ENCODE measurements around the gene FYN. TPM values are rescaled to one million over a fixed set of nuclear protein-coding genes. Genes with fewer than 3 reads are reported as not detected.

The FYN gene
- total and polyA plus RNA-seq, 2 of the 13 experiments (the other 11 are each of a cell fraction or from before 2014, with no cell fraction given), result 15.5 to 24.6 TPM

- Histone ChIP-seq H3K27ac (ENCODE audit: extremely low read length, insufficient read depth, low read length) (no peak overlapping the region), H3K27me3 (ENCODE audit: control insufficient read depth in 1 of 2, insufficient read depth in 2 of 2, low read length in 2 of 2) (no peaks in the 10 kb centered on the region), H4K20me1 (ENCODE audit: insufficient read depth, low read length) (no peaks in the 10 kb centered on the region), H2AFZ (ENCODE audit: low read length) (no peak overlapping the region), H3K36me3 (replicated peaks in 1 of 2; ENCODE audit: control insufficient read depth in 1 of 2, insufficient read depth in 2 of 2, low read length in 2 of 2) (no peaks in the 10 kb centered on the region), H3K4me3 (replicated peaks in 1 of 3; ENCODE audit: insufficient read depth in 1 of 3, low read depth in 2 of 3, low read length in 3 of 3) (no peak overlapping the region), H3K79me2 (ENCODE audit: insufficient read depth, low read length) (no peaks in the 10 kb centered on the region), H3K4me2 (ENCODE audit: low read depth, low read length) (no peak overlapping the region), H3K9ac (ENCODE audit: insufficient read depth, low read depth, low read length) (no peak overlapping the region), H3K9me3 (ENCODE audit: low read length) (no peaks in the 10 kb centered on the region), H3K4me1 (ENCODE audit: insufficient read depth, low read length) (no peaks in the 10 kb centered on the region)
- WGBS (ENCODE audit: low lambda C conversion rate), result 87% methylated on average over 4 of the region's 4 CpGs
- ChIA-PET CTCF (ENCODE audit: low intra/inter-chr PET ratio, low total read pairs) (no interaction called here), POLR2A (no interaction called here)
- BruUV-seq (replicated peaks), result no TSS peak
- FAIRE-seq, result no peak
- no peak for DNase-seq (ENCODE audit: low spot score)
- no peak for TF ChIP-seq SALL2 (CRISPR knock-in tag; IDR thresholded peaks at IDR 0.05)
- TF ChIP-seq ZFP37 (CRISPR knock-in tag; IDR thresholded peaks at IDR 0.05; ENCODE audit: borderline replicate concordance), result no peak
- no peak for TF ChIP-seq ZNF326 (CRISPR knock-in tag; IDR thresholded peaks at IDR 0.05; ENCODE audit: borderline replicate concordance)
- no peak for TF ChIP-seq HIVEP1 (CRISPR knock-in tag; IDR thresholded peaks at IDR 0.05)
- no peak for TF ChIP-seq MEF2D (CRISPR knock-in tag; IDR thresholded peaks at IDR 0.05)
- intact Hi-C loops (cut with micrococcal nuclease; ENCODE audit: unreplicated experiment), result no loop called here
- no peak for ATAC-seq
- in situ Hi-C loops (cut with HindIII; ENCODE audit: extremely low pct_ligation_motif_present, low pct_unique_long_range_greater_than_20kb), result no loop called here
Observed at GRCh38 chr6:111754423-111754822, 118.8 kb downstream of the FYN start.

GRCh38 chr6:111753573-111753972, 119.7 kb downstream of the FYN start:
- no peak overlapping the region for H2AFZ ChIP-seq (ENCODE audit: low read length)
- BruUV-seq (replicated peaks), result no TSS peak
- intact Hi-C loops (cut with micrococcal nuclease; ENCODE audit: unreplicated experiment), result no loop called here
- ATAC-seq (no peak), FAIRE-seq (no peak), DNase-seq (ENCODE audit: low spot score) (no peak)
- no peaks in the 10 kb centered on the region for H3K36me3 ChIP-seq (replicated peaks in 1 of 2; ENCODE audit: control insufficient read depth in 1 of 2, insufficient read depth in 2 of 2, low read length in 2 of 2)
- in situ Hi-C loops (cut with HindIII; ENCODE audit: extremely low pct_ligation_motif_present, low pct_unique_long_range_greater_than_20kb), result no loop called here
- no peaks in the 10 kb centered on the region for H3K79me2 ChIP-seq (ENCODE audit: insufficient read depth, low read length)
- no peak overlapping the region for H3K4me2 ChIP-seq (ENCODE audit: low read depth, low read length)
- WGBS (ENCODE audit: low lambda C conversion rate), result 71% methylated on average over 2 of the region's 2 CpGs
- no peak overlapping the region for H3K4me3 ChIP-seq (replicated peaks in 1 of 3; ENCODE audit: insufficient read depth in 1 of 3, low read depth in 2 of 3, low read length in 3 of 3)
- TF ChIP-seq PCBP1 (IDR thresholded peaks at IDR 0.05; ENCODE audit: borderline replicate concordance, low read depth, low read length) (no peak), ISX (CRISPR knock-in tag; conservative IDR thresholded peaks at IDR 0.05) (no peak)
- TF ChIP-seq, protein P1, sequence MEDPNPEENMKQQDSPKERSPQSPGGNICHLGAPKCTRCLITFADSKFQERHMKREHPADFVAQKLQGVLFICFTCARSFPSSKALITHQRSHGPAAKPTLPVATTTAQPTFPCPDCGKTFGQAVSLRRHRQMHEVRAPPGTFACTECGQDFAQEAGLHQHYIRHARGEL (CRISPR knock-in tag; IDR thresholded peaks at IDR 0.05), result no peak
- no peaks in the 10 kb centered on the region for H3K27me3 ChIP-seq (ENCODE audit: control insufficient read depth in 1 of 2, insufficient read depth in 2 of 2, low read length in 2 of 2)
- no peak overlapping the region for H3K27ac ChIP-seq (ENCODE audit: extremely low read length, insufficient read depth, low read length)
- H3K4me1 ChIP-seq (ENCODE audit: insufficient read depth, low read length), result no peaks in the 10 kb centered on the region
- H4K20me1 ChIP-seq (ENCODE audit: insufficient read depth, low read length), result no peaks in the 10 kb centered on the region
- CTCF ChIA-PET (ENCODE audit: low intra/inter-chr PET ratio, low total read pairs), result no interaction called here
- no peaks in the 10 kb centered on the region for H3K9me3 ChIP-seq (ENCODE audit: low read length)
- no peak overlapping the region for H3K9ac ChIP-seq (ENCODE audit: insufficient read depth, low read depth, low read length)
- POLR2A ChIA-PET, result no interaction called here

Data from HepG2 (cell line).